ENCODE data around the gene GJB2.

Gene GJB2

GRCh38 chr13:20142023-20142926, 50.5 kb downstream of the GJB2 start:
- Histone ChIP-seq H3K27ac (ENCODE audit: low read depth, low read length) (no peak overlapping the region), H3K9me3 (ENCODE audit: control insufficient read depth in 1 of 2, low read length in 2 of 2) (no peaks in the 10 kb centered on the region), H3K36me3 (ENCODE audit: control insufficient read depth in 1 of 2, insufficient read depth in 2 of 2, low read length in 2 of 2) (no peaks in the 10 kb centered on the region), H3K4me1 (ENCODE audit: control insufficient read depth in 1 of 2, insufficient read depth in 2 of 2, low read length in 2 of 2) (no peaks in the 10 kb centered on the region), H3K4me3 (ENCODE audit: low read depth in 1 of 2, low read length in 2 of 2) (no peak overlapping the region), H3K9ac (ENCODE audit: low read depth in 1 of 2, low read length in 2 of 2) (no peak overlapping the region), H3K27me3 (ENCODE audit: control insufficient read depth in 1 of 2, insufficient read depth in 2 of 2, low read length in 2 of 2) (peaks cover 54 to 68% of the 10 kb centered on the region in 2 donors)

GRCh38 chr13:20141238-20142022, 51.3 kb downstream of the GJB2 start:
- H3K9me3 ChIP-seq (ENCODE audit: control insufficient read depth in 1 of 2, low read length in 2 of 2) = no peaks in the 10 kb centered on the region
- H3K36me3 ChIP-seq (ENCODE audit: control insufficient read depth in 1 of 2, insufficient read depth in 2 of 2, low read length in 2 of 2) = no peaks in the 10 kb centered on the region
- H3K4me1 ChIP-seq (ENCODE audit: control insufficient read depth in 1 of 2, insufficient read depth in 2 of 2, low read length in 2 of 2) = no peaks in the 10 kb centered on the region
- peaks cover 54 to 63% of the 10 kb centered on the region in 2 donors for H3K27me3 ChIP-seq (ENCODE audit: control insufficient read depth in 1 of 2, insufficient read depth in 2 of 2, low read length in 2 of 2)
- no peak overlapping the region for H3K4me3 ChIP-seq (ENCODE audit: low read depth in 1 of 2, low read length in 2 of 2)
- no peak overlapping the region for H3K9ac ChIP-seq (ENCODE audit: low read depth in 1 of 2, low read length in 2 of 2)
- no peak overlapping the region for H3K27ac ChIP-seq (ENCODE audit: low read depth, low read length)

- Histone ChIP-seq H3K27ac (ENCODE audit: low read depth, low read length) (no peak overlapping the region), H3K4me3 (ENCODE audit: low read depth in 1 of 2, low read length in 2 of 2) (no peak overlapping the region), H3K9ac (ENCODE audit: low read depth in 1 of 2, low read length in 2 of 2) (no peak overlapping the region), H3K36me3 (ENCODE audit: control insufficient read depth in 1 of 2, insufficient read depth in 2 of 2, low read length in 2 of 2) (no peaks in the 10 kb centered on the region), H3K27me3 (ENCODE audit: control insufficient read depth in 1 of 2, insufficient read depth in 2 of 2, low read length in 2 of 2) (peaks cover 54 to 63% of the 10 kb centered on the region in 2 donors), H3K4me1 (ENCODE audit: control insufficient read depth in 1 of 2, insufficient read depth in 2 of 2, low read length in 2 of 2) (no peaks in the 10 kb centered on the region), H3K9me3 (ENCODE audit: control insufficient read depth in 1 of 2, low read length in 2 of 2) (no peaks in the 10 kb centered on the region)
Observed at GRCh38 chr13:20140487-20140886, 52.3 kb downstream of the GJB2 start.

GRCh38 chr13:20137875-20138274, 54.9 kb downstream of the GJB2 start:
- H3K27me3 ChIP-seq (ENCODE audit: control insufficient read depth in 1 of 2, insufficient read depth in 2 of 2, low read length in 2 of 2) = peaks cover 45 to 46% of the 10 kb centered on the region in 2 donors

More at GRCh38 chr13:20137875-20138274, 54.9 kb downstream of the GJB2 start:
- Histone ChIP-seq H3K9ac (ENCODE audit: low read depth in 1 of 2, low read length in 2 of 2) (no peak overlapping the region), H3K9me3 (ENCODE audit: control insufficient read depth in 1 of 2, low read length in 2 of 2) (no peaks in the 10 kb centered on the region), H3K27ac (ENCODE audit: low read depth, low read length) (no peak overlapping the region), H3K4me3 (ENCODE audit: low read depth in 1 of 2, low read length in 2 of 2) (no peak overlapping the region), H3K4me1 (ENCODE audit: control insufficient read depth in 1 of 2, insufficient read depth in 2 of 2, low read length in 2 of 2) (no peaks in the 10 kb centered on the region), H3K36me3 (ENCODE audit: control insufficient read depth in 1 of 2, insufficient read depth in 2 of 2, low read length in 2 of 2) (no peaks in the 10 kb centered on the region)

All from duodenal mucosa (tissue), 2 donors.